Measurements from ENCODE around the gene ZNF446.
A peak's percentile ranks its signal among the peaks of the same experiment; 100 is the strongest.
"Not testable (repeated sequence)": the region's sequence is repeated elsewhere in the genome, so short reads cannot be mapped to it uniquely, and the experiment has no call there.

Gene ZNF446

GRCh38 chr19:58475714-58476497 lies at the start of gene ZNF446:
Gene ZNF446 (plus strand): TSS chr19:58476352. CDS start chr19:58477219, 867 bp downstream.
- TF ChIP-seq ZNF274 (IDR thresholded peaks at IDR 0.05; ENCODE audit: low read depth, low read length): no peak

GRCh38 chr19:58428617-58429016 lies 47.5 kb upstream of the ZNF446 start:
- no peak for TF ChIP-seq ZNF274 (IDR thresholded peaks at IDR 0.05; ENCODE audit: low read depth, low read length)

More at GRCh38 chr19:58475714-58476497, at the start of gene ZNF446:
- peak within 1 kb of the TSS; percentile 85 for H3K4me3 ChIP-seq (ENCODE audit: low read length)

GRCh38 chr19:58429745-58430144 lies 46.4 kb upstream of the ZNF446 start:
- no peak for TF ChIP-seq ZNF274 (IDR thresholded peaks at IDR 0.05; ENCODE audit: low read depth, low read length)

More at GRCh38 chr19:58428617-58429016, 47.5 kb upstream of the ZNF446 start:
- no peak overlapping the region for H3K4me3 ChIP-seq (ENCODE audit: low read length)

GRCh38 chr19:58434217-58434616 lies 41.9 kb upstream of the ZNF446 start:
- no peak for TF ChIP-seq ZNF274 (IDR thresholded peaks at IDR 0.05; ENCODE audit: low read depth, low read length)
- H3K4me3 ChIP-seq (ENCODE audit: low read length): no peak overlapping the region

More at GRCh38 chr19:58429745-58430144, 46.4 kb upstream of the ZNF446 start:
- no peak overlapping the region for H3K4me3 ChIP-seq (ENCODE audit: low read length)

- H3K4me3 ChIP-seq (ENCODE audit: low read length): peak within 1 kb of the TSS; percentile 69; the same call in 1 of the 2 replicates
- TF ChIP-seq ZNF274 (IDR thresholded peaks at IDR 0.05; ENCODE audit: low read depth, low read length): no peak
Measured at GRCh38 chr19:58439576-58440554, 36.3 kb upstream of the ZNF446 start, which contains the start of gene ZNF132. Gene ZNF132 (minus strand): TSS chr19:58440153. CDS start chr19:58439821, 332 bp downstream.

GRCh38 chr19:58440556-58440955 lies 35.6 kb upstream of the ZNF446 start:
- TF ChIP-seq ZNF274 (IDR thresholded peaks at IDR 0.05; ENCODE audit: low read depth, low read length): no peak
- peak overlapping the region; percentile 48; the same call in 1 of the 2 replicates for H3K4me3 ChIP-seq (ENCODE audit: low read length)

- not testable (repeated sequence) for H3K4me3 ChIP-seq (ENCODE audit: low read length)
Measured at GRCh38 chr19:58442986-58443385, 33.2 kb upstream of the ZNF446 start.

- H3K4me3 ChIP-seq (ENCODE audit: low read length): not testable (repeated sequence)
Measured at GRCh38 chr19:58448860-58449259, 27.3 kb upstream of the ZNF446 start.

GRCh38 chr19:58449980-58450379 lies 26.2 kb upstream of the ZNF446 start:
- not testable (repeated sequence) for H3K4me3 ChIP-seq (ENCODE audit: low read length)

- peak overlapping the region; percentile 62 for H3K4me3 ChIP-seq (ENCODE audit: low read length)
- no peak for TF ChIP-seq ZNF274 (IDR thresholded peaks at IDR 0.05; ENCODE audit: low read depth, low read length)
Measured at GRCh38 chr19:58450856-58451357, 25.2 kb upstream of the ZNF446 start.

- H3K4me3 ChIP-seq (ENCODE audit: low read length): peak within 1 kb of the TSS; percentile 81
- no peak for TF ChIP-seq ZNF274 (IDR thresholded peaks at IDR 0.05; ENCODE audit: low read depth, low read length)
Measured at GRCh38 chr19:58451358-58452101, 24.6 kb upstream of the ZNF446 start, which contains the start of gene ZNF324B. Gene ZNF324B (plus strand): TSS chr19:58451622. CDS start chr19:58453702, 2,080 bp downstream.

GRCh38 chr19:58453743-58454142 lies 22.4 kb upstream of the ZNF446 start:
- TF ChIP-seq ZNF274 (IDR thresholded peaks at IDR 0.05; ENCODE audit: low read depth, low read length): no peak
- H3K4me3 ChIP-seq (ENCODE audit: low read length): no peak overlapping the region

- H3K4me3 ChIP-seq (ENCODE audit: low read length): no peak overlapping the region
- TF ChIP-seq ZNF274 (IDR thresholded peaks at IDR 0.05; ENCODE audit: low read depth, low read length): no peak
Measured at GRCh38 chr19:58455306-58455705, 20.8 kb upstream of the ZNF446 start.

GRCh38 chr19:58456111-58456510 lies 20.0 kb upstream of the ZNF446 start:
- no peak overlapping the region for H3K4me3 ChIP-seq (ENCODE audit: low read length)
- TF ChIP-seq ZNF274 (IDR thresholded peaks at IDR 0.05; ENCODE audit: low read depth, low read length): no peak

All from GM08714 (cell line).